Measurements from ENCODE around the gene ANKRD1. TPM values are rescaled to one million over a fixed set of nuclear protein-coding genes. Genes with fewer than 3 reads are reported as not detected.

The ANKRD1 gene
- total RNA-seq, 1 donor from 2014 or later, result 48.1 TPM

- H3K27ac Mint-ChIP-seq, result no peak overlapping the region
- peak overlapping the region; percentile 20 for H3K4me3 Mint-ChIP-seq (ENCODE audit: low read depth)
- no peak for DNase-seq (ENCODE audit: low spot score, unreplicated experiment)
- peaks cover 7% of the 10 kb centered on the region for H3K27me3 Mint-ChIP-seq
- H3K36me3 Mint-ChIP-seq (ENCODE audit: insufficient read depth), result peaks cover 11% of the 10 kb centered on the region
- TF ChIP-seq, protein P1, sequence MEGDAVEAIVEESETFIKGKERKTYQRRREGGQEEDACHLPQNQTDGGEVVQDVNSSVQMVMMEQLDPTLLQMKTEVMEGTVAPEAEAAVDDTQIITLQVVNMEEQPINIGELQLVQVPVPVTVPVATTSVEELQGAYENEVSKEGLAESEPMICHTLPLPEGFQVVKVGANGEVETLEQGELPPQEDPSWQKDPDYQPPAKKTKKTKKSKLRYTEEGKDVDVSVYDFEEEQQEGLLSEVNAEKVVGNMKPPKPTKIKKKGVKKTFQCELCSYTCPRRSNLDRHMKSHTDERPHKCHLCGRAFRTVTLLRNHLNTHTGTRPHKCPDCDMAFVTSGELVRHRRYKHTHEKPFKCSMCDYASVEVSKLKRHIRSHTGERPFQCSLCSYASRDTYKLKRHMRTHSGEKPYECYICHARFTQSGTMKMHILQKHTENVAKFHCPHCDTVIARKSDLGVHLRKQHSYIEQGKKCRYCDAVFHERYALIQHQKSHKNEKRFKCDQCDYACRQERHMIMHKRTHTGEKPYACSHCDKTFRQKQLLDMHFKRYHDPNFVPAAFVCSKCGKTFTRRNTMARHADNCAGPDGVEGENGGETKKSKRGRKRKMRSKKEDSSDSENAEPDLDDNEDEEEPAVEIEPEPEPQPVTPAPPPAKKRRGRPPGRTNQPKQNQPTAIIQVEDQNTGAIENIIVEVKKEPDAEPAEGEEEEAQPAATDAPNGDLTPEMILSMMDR (IDR thresholded peaks at IDR 0.05; ENCODE audit: unreplicated experiment), result no peak
- peaks cover 30% of the 10 kb centered on the region for H3K4me1 Mint-ChIP-seq (ENCODE audit: low read depth)
- no peaks in the 10 kb centered on the region for H3K9me3 Mint-ChIP-seq (ENCODE audit: low read depth)
Measured at GRCh38 chr10:90917968-90918318, 2.9 kb downstream of the ANKRD1 start.

- no peak overlapping the region for H3K27ac Mint-ChIP-seq
- peaks cover 11% of the 10 kb centered on the region for H3K36me3 Mint-ChIP-seq (ENCODE audit: insufficient read depth)
- H3K27me3 Mint-ChIP-seq, result peaks cover 3% of the 10 kb centered on the region
- TF ChIP-seq, protein P1 (IDR thresholded peaks at IDR 0.05; ENCODE audit: unreplicated experiment), result no peak
- no peaks in the 10 kb centered on the region for H3K9me3 Mint-ChIP-seq (ENCODE audit: low read depth)
- no peak for DNase-seq (ENCODE audit: low spot score, unreplicated experiment)
- H3K4me3 Mint-ChIP-seq (ENCODE audit: low read depth), result no peak overlapping the region
- peaks cover 32% of the 10 kb centered on the region for H3K4me1 Mint-ChIP-seq (ENCODE audit: low read depth)
Measured at GRCh38 chr10:90917238-90917967, 3.5 kb downstream of the ANKRD1 start.

DNA sequence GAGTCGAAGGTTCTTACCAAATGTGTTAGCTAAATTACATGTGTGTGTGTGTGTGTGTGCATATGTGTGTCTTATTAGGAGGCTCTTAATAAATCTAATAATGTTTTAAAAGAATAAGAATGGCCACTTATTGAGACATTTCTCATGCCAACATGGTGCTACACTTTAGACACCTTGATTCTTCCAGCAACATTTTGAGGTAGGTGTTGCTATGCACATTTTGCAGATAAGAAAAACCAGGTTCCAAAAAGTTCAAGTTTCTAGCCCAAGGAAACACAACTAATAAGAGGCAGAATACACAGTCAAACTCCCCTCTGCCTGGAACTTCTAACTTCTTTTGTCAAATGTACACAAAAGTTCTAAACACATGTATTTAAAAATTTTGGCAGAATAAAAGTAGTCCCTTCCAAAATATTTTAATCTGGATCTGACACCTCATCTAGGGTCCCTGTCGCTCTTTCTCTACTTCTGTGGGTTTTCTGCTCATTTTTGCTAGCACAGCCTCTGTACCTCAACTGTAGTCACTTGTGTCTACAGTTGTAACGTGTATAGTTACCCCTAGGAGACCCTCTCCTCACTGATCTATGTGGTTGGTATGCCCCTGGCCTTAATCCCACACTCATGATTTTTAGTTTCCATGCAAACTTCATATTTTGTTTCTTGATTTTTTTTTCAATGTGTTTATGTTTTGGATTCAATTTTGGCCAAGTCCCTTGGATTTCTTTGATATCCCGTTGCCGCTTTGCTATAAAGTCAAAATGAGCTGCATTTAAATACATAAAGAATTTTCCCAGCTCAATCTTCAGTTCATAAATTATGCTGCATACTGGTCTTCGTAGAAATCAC lies 4.3 kb downstream of the ANKRD1 start:
- peaks cover 3% of the 10 kb centered on the region for H3K27me3 Mint-ChIP-seq
- TF ChIP-seq, protein P1 (IDR thresholded peaks at IDR 0.05; ENCODE audit: unreplicated experiment), result no peak
- peak overlapping the region; percentile 0 for H3K4me3 Mint-ChIP-seq (ENCODE audit: low read depth)
- DNase-seq (ENCODE audit: low spot score, unreplicated experiment), result no peak
- peaks cover 36% of the 10 kb centered on the region for H3K4me1 Mint-ChIP-seq (ENCODE audit: low read depth)
- H3K9me3 Mint-ChIP-seq (ENCODE audit: low read depth), result no peaks in the 10 kb centered on the region
- peak overlapping the region; percentile 46 for H3K27ac Mint-ChIP-seq
- peaks cover 12% of the 10 kb centered on the region for H3K36me3 Mint-ChIP-seq (ENCODE audit: insufficient read depth)

GRCh38 chr10:90915766-90916075 lies 5.2 kb downstream of the ANKRD1 start:
- H3K4me1 Mint-ChIP-seq (ENCODE audit: low read depth), result peaks cover 33% of the 10 kb centered on the region
- no peak overlapping the region for H3K27ac Mint-ChIP-seq
- H3K27me3 Mint-ChIP-seq, result peaks cover 3% of the 10 kb centered on the region
- H3K36me3 Mint-ChIP-seq (ENCODE audit: insufficient read depth), result peaks cover 12% of the 10 kb centered on the region
- no peak overlapping the region for H3K4me3 Mint-ChIP-seq (ENCODE audit: low read depth)
- H3K9me3 Mint-ChIP-seq (ENCODE audit: low read depth), result no peaks in the 10 kb centered on the region
- DNase-seq (ENCODE audit: low spot score, unreplicated experiment), result no peak
- TF ChIP-seq, protein P1 (IDR thresholded peaks at IDR 0.05; ENCODE audit: unreplicated experiment), result no peak

DNA sequence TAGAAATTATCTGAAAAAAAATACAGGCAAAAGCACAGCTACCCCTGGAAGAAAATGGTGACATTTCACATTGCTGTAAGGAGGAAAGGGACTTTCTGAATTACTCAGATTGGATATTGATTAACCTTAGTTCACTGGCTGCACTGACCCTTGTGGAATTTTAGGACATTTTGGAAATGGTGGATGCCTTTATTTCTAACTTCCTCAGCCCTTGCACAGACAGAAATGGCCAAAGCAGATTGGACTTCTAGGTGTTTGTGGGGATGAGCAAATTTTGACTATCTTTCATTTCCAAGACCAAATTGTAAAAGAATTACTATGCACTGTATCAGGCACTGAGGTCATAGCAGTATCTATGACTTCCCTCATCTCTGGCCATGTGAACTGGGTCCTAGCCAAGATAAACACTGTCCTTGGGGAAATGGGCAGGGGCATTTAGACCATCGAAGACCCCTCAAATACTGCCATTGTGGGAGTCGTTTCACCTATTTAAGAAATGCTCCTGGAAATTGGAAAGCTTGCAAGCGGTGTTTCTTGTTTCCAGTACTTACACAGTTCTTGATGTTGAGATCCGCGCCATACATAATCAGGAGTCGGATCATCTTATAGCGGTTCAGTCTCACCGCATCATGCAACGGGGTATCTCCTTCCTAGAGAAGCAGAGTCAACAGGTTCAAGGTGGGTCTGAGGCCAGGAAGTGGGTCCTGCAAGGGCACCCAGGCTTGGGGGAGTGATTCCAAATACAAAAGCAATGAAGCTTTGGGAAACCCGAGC lies 5.7 kb downstream of the ANKRD1 start:
- peaks cover 3% of the 10 kb centered on the region for H3K27me3 Mint-ChIP-seq
- peaks cover 27% of the 10 kb centered on the region for H3K4me1 Mint-ChIP-seq (ENCODE audit: low read depth)
- TF ChIP-seq, protein P1 (IDR thresholded peaks at IDR 0.05; ENCODE audit: unreplicated experiment), result no peak
- peaks cover 12% of the 10 kb centered on the region for H3K36me3 Mint-ChIP-seq (ENCODE audit: insufficient read depth)
- DNase-seq (ENCODE audit: low spot score, unreplicated experiment), result no peak
- H3K4me3 Mint-ChIP-seq (ENCODE audit: low read depth), result no peak overlapping the region
- H3K27ac Mint-ChIP-seq, result peak overlapping the region; percentile 46
- no peaks in the 10 kb centered on the region for H3K9me3 Mint-ChIP-seq (ENCODE audit: low read depth)
